Pancreas (tissue), 10 donors: Measurements from ENCODE around the gene MYO1H. TPM values are rescaled to one million over a fixed set of nuclear protein-coding genes. Genes with fewer than 3 reads are reported as not detected.

Experiments used
- ATAC-seq, 4 donors: fragments of 200-7000 bp; cut with Tn5 transposase; one replicate each; pipeline versions ENCODE4 v1.8.0 to v1.9.1; 2020; ENCODE audit warnings: mild to moderate bottlenecking in 4 of 4, moderate library complexity in 4 of 4
- DNase-seq, 6 donors: peaks; one replicate each; pipeline ENCODE4 v3.0.0-alpha.2; 2020
- FAIRE-seq: peaks from 2 replicates; lab custom pipeline; 2012; peaks lifted over from hg19 to GRCh38; lab: Jason Lieb, UNC
- H3K27ac ChIP-seq, 4 donors: fragments of 200-600 bp; sonication (generic); 1 replicate in 3 of 4; 2 replicates in 1 of 4; pipeline versions ENCODE4 v1.5.0 to v1.8.0; 2020
- H3K27me3 ChIP-seq, 4 donors: fragments of 200-600 bp; one replicate each; pipeline ENCODE4 v1.8.0; 2021
- H3K36me3 ChIP-seq, 3 donors: fragments of 200-600 bp; sonication (generic) in 1 of 3; one replicate each; pipeline versions ENCODE4 v1.5.0 to v1.8.0; 2020 to 2021
- H3K4me1 ChIP-seq, 3 donors: fragments of 200-600 bp; one replicate each; pipeline ENCODE4 v1.8.0; 2021
- H3K4me3 ChIP-seq, 4 donors: fragments of 200-600 bp; sonication (generic) in 2 of 4; one replicate each; pipeline versions ENCODE4 v1.5.0 to v1.8.0; 2020 to 2021
- H3K9me3 ChIP-seq, 4 donors: fragments of 200-600 bp; one replicate each; pipeline ENCODE4 v1.8.0; 2021
- WGBS, 2 donors: extraction: QIAGEN DNeasy Blood & Tissue Kit; methylation state at CpG; one replicate each; pipeline ENCODE4 v1.1.7; 2013; 5-methylcytosine and 5-hydroxymethylcytosine counted together
- intact Hi-C, 3 donors: fragments of 100-400 bp; cut with DNase I; formaldehyde crosslinking; loops; one replicate each; pipeline versions ENCODE4 v1.11.1 to v1.14.2; 2022
- polyA plus RNA-seq, 2 donors: library from polyadenylated mRNA; stranded (reverse); fragments of 200-250 nt; gene quantifications; one replicate each; pipeline ENCODE4 v1.2.3, GENCODE V29; 2013
- total RNA-seq, 6 donors: library from RNA; stranded (reverse); fragmentation: NEBNext Ultra II Directional in 4 of 6; extraction: Animal tissue kit (Norgen Biotek cat#: 25700) in 4 of 6; gene quantifications; one replicate each; pipeline versions ENCODE4 v1.2.1 to v1.2.4, GENCODE V29; 2021 to 2023
- TF ChIP-seq, protein P1 (sequence below), 4 donors: fragments of 200-600 bp; sonication (generic) in 3 of 4; IDR thresholded peaks; one replicate each; pipeline versions ENCODE4 v1.5.0 to v1.8.0; 2021; ENCODE audit warnings: antibody characterized with exemption in 4 of 4
- donor health status: healthy with polysubstance abuse.
- donor health status: DM: no; HTN: no; CAD: no; lungs with moderate emphysema.
- donor health status: DM: no; HTN: no; CAD: no.
- donor health status: control.
- donor health status: control.
- donor health status: Bipolar disorder and iron deficiency.
- donor health status: DM: yes; HTN: yes; CAD: no.
- donor health status: DM: no; HTN: no; CAD: no.
- donor health status: DM: no; HTN: no; CAD: no.
- donor health status: DM: yes; HTN: yes; CAD: no.

The MYO1H gene
- total and polyA plus RNA-seq, 8 donors = 0.07 TPM; not detected in 7

DNA sequence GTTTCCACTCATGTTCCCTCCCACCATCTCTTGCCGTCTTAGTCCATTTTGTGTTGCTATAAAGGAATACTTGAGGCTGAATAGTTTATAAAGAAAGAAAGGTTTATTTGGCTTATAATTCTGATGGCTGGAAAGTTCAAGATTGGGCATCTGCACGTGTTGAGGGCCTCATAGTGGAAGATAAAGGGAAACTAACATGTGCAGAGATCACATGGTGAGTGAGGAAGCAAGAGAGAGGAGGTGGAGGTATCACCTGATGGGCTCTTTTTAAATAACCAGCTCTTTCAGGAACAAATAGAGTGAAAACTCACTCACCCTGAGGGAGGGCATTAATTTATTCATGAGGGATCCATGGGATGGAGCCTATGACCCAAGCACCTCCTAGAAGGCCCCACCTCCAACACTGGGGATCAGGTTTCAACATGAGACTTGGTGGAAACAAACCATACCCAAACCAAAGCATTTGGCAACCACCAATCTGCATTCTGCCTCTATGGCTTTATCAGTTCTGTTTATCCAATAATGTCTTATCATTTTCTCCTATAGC, 29.5 kb downstream of the MYO1H start:
- intact Hi-C loops = no loop called here
- 56 to 63% methylated on average over 2 of the region's 2 CpGs for WGBS, 2 donors

DNA sequence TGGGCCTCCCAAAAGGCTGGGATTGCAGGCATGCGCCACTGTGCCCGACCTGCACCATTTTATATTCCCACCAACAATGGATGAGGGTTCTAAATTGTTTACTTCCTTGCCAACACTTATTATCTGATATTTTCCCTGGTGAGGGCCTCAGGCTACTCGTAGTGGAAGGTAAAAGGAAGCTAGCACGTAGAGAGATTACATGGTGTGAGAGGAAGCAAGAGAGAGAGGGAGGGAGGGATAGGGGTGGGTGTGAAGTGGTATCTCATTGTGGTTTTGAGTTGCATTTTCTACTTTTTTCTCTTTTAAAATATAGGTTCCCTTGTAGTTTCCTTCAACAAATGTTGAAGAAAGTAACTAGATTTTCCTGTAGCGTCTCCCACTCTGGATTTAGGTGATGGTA, 30.9 kb downstream of the MYO1H start:
- no peaks in the 10 kb centered on the region for H3K9me3 ChIP-seq
- 75 to 77% methylated on average over 5 of the region's 5 CpGs for WGBS, 2 donors
- H3K4me3 ChIP-seq = no peak overlapping the region
- H3K27me3 ChIP-seq = peaks cover 0 to 7% (median 0%) of the 10 kb centered on the region in 4 donors
- intact Hi-C loops = no loop called here
- H3K4me1 ChIP-seq = no peaks in the 10 kb centered on the region
- H3K36me3 ChIP-seq = no peaks in the 10 kb centered on the region
- FAIRE-seq = no peak
- no peak overlapping the region for H3K27ac ChIP-seq
- no peak for ATAC-seq
- TF ChIP-seq, protein P1, sequence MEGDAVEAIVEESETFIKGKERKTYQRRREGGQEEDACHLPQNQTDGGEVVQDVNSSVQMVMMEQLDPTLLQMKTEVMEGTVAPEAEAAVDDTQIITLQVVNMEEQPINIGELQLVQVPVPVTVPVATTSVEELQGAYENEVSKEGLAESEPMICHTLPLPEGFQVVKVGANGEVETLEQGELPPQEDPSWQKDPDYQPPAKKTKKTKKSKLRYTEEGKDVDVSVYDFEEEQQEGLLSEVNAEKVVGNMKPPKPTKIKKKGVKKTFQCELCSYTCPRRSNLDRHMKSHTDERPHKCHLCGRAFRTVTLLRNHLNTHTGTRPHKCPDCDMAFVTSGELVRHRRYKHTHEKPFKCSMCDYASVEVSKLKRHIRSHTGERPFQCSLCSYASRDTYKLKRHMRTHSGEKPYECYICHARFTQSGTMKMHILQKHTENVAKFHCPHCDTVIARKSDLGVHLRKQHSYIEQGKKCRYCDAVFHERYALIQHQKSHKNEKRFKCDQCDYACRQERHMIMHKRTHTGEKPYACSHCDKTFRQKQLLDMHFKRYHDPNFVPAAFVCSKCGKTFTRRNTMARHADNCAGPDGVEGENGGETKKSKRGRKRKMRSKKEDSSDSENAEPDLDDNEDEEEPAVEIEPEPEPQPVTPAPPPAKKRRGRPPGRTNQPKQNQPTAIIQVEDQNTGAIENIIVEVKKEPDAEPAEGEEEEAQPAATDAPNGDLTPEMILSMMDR (IDR thresholded peaks at IDR 0.05) = no peak
- DNase-seq = no peak

More for the DNA sequence above, 29.5 kb downstream of the MYO1H start:
- H3K4me3 ChIP-seq = no peak overlapping the region
- no peaks in the 10 kb centered on the region for H3K4me1 ChIP-seq
- no peaks in the 10 kb centered on the region for H3K36me3 ChIP-seq
- FAIRE-seq = no peak
- H3K9me3 ChIP-seq = no peaks in the 10 kb centered on the region
- TF ChIP-seq, protein P1 (IDR thresholded peaks at IDR 0.05) = no peak
- no peak for DNase-seq
- ATAC-seq = no peak
- no peaks in the 10 kb centered on the region for H3K27me3 ChIP-seq
- H3K27ac ChIP-seq = no peak overlapping the region

DNA sequence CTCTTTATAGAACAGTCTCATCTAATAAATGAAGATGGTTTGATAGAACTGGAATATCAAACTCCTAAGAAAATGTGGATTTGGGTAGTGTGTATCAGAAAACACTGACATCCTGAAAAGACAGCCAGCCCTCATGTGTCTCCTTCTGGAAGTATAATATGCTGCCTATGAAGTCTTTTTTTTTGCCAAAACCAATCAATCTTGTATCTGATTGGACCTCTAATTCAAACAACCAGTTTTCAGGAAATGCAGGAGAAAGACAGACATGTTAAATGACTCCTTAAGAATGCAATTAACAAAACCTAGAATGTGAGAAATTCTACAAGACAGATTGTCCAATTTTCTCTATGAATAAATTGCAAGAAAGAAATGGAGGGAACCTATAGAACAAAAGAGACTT, 34.3 kb downstream of the MYO1H start:
- peaks cover 0 to 7% (median 0%) of the 10 kb centered on the region in 4 donors for H3K27me3 ChIP-seq
- no peak for ATAC-seq
- FAIRE-seq = no peak
- no peaks in the 10 kb centered on the region for H3K36me3 ChIP-seq
- intact Hi-C loops = loop anchor here in 1 of 3 donors (10.0 kb wide), 1 partner anchor 117 kb away; no protein-coding TSS in a partner anchor
- DNase-seq = no peak
- TF ChIP-seq, protein P1 (IDR thresholded peaks at IDR 0.05) = no peak
- H3K4me1 ChIP-seq = no peaks in the 10 kb centered on the region
- H3K27ac ChIP-seq = no peak overlapping the region
- H3K9me3 ChIP-seq = no peaks in the 10 kb centered on the region
- no peak overlapping the region for H3K4me3 ChIP-seq

DNA sequence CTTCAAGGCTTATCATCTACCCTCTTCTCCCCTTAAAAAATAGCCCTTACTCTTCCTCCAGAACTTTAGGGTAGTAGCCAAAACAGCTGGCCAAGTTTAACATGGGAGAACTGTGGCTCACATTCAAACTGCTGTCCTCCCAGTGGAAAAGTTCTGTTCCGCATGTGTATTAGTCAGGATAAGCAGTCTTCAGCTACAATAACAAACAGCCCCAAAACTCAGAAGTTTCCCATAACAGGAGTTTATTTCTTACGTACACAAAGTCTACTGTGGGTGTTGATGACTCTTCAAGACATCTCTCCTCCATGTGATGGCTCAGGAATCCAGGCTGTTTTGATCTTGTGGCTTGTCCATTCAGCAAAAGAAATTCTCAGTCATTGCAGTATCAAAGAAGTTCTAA, 35.5 kb downstream of the MYO1H start:
- Histone ChIP-seq H3K4me1 (no peaks in the 10 kb centered on the region), H3K27ac (no peak overlapping the region), H3K4me3 (no peak overlapping the region), H3K27me3 (peaks cover 0 to 7% (median 0%) of the 10 kb centered on the region in 4 donors), H3K36me3 (no peaks in the 10 kb centered on the region), H3K9me3 (no peaks in the 10 kb centered on the region)
- no peak for FAIRE-seq
- ATAC-seq = no peak
- TF ChIP-seq, protein P1 (IDR thresholded peaks at IDR 0.05) = no peak
- no peak for DNase-seq
- 89 to 90% methylated on average over 2 of the region's 2 CpGs for WGBS, 2 donors
- intact Hi-C loops = loop anchor here in 1 of 3 donors (10.0 kb wide), 1 partner anchor 118 kb away; no protein-coding TSS in a partner anchor

DNA sequence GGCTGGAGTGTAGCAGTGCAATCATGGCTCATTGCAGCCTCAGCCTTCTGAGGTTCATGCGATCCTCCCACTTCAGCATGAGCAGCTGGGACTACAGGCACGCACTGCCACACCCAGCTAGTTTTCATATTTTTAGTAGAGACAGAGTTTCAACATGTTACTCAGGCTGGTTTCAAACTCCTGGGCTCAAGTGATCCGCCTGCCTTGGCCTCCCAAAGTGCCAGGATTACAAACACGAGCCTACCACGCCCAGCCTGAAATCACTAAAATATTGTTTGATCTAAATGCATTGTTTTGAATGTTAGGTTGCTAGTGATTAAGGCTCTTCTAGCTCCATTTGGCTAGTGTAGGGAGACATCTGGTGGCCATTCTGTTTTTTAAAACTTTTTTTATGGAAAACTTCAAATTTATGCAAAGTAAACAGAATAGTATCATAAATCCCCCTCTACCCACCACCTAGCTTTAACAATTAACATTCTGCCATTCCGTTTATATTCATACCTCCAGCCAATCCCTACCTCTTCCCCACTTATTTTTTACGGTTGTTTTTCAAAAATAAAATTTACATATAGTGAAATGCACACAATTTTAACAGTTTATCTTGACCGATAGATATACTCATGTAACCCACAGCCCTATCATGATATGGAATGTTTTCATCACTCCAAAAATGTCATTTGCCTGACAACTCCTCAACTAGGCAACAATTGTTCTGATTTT, 37.8 kb downstream of the MYO1H start:
- intact Hi-C loops = loop anchor here in 2 of 3 donors (5.0 to 10.0 kb wide), 2 partner anchors 121 to 123 kb away; no protein-coding TSS in a partner anchor
- no peaks in the 10 kb centered on the region for H3K4me1 ChIP-seq
- TF ChIP-seq, protein P1 (IDR thresholded peaks at IDR 0.05) = peak in 1 of 4 donors; percentile 11
- H3K4me3 ChIP-seq = no peak overlapping the region
- ATAC-seq (peak; percentile 56 to 72 (median 72)), FAIRE-seq (no peak), DNase-seq (no peak)
- H3K9me3 ChIP-seq = no peaks in the 10 kb centered on the region
- peaks cover 0 to 7% (median 0%) of the 10 kb centered on the region in 4 donors for H3K27me3 ChIP-seq
- no peak overlapping the region for H3K27ac ChIP-seq
- no peaks in the 10 kb centered on the region for H3K36me3 ChIP-seq
- 13 to 15% methylated on average over 8 of the region's 8 CpGs for WGBS, 2 donors
